ENCODE data around the gene WAPL.

- TF ChIP-seq CTCF (conservative IDR thresholded peaks at IDR 0.05; ENCODE audit: low read length) (no peak), EZH2phosphoT487 (IDR thresholded peaks at IDR 0.05; ENCODE audit: borderline replicate concordance, low read depth, low read length) (no peak)
Observed at GRCh38 chr10:86489071-86489810, 32.4 kb downstream of the WAPL start.
